GM12878 (cell line): ENCODE data around the gene DNAJA4. TPM values are rescaled to one million over a fixed set of nuclear protein-coding genes. Genes with fewer than 3 reads are reported as not detected.

Experiments used
- ATAC-seq: fragments of 200-7000 bp; cut with Tn5 transposase; 3 replicates; pipeline ENCODE4 v1.9.1; 2020; ENCODE audit warnings: mild to moderate bottlenecking, moderate library complexity
- BruUV-seq: library from RNA; stranded (reverse); fragments of 400-500 nt; replicated peaks from 2 replicates; lab custom pipeline; 2021; lab: Mats Ljungman, UMichigan
- CTCF ChIA-PET: fragments of 300-600 bp; sonication (Branson Sonifier 250); formaldehyde crosslinking; extraction: SDS; loops from one replicate; lab custom pipeline; 2021; ENCODE audit warnings: inconsistent platforms; lab: Yijun Ruan, JAX
- POLR2A ChIA-PET: fragments of 350-600 bp; formaldehyde crosslinking; extraction: SDS; loops from one replicate; lab custom pipeline; 2021; ENCODE audit warnings: inconsistent platforms; lab: Charles Lee
- RAD21 ChIA-PET: fragments of 300-600 bp; sonication (Branson Sonifier 250); formaldehyde crosslinking; loops from one replicate; lab custom pipeline; 2023; ENCODE audit warnings: antibody characterized with exemption; ENCODE audit not compliant: unreplicated experiment; lab: Charles Lee
- SMC1A ChIA-PET: fragments of 300-600 bp; sonication (Branson Sonifier 250); formaldehyde crosslinking; loops from one replicate; lab custom pipeline; 2023; ENCODE audit not compliant: unreplicated experiment, uncharacterized antibody; lab: Charles Lee
- DNase-seq: peaks from one replicate; pipeline ENCODE4 v3.0.0-alpha.2; 2011; ENCODE audit warnings: low read depth, low spot score
- FAIRE-seq: peaks from 3 replicates; lab custom pipeline; 2011; peaks lifted over from hg19 to GRCh38; lab: Jason Lieb, UNC
- H2AFZ ChIP-seq: 2 replicates; pipeline ENCODE4 v1.6.0; 2011; ENCODE audit warnings: low read depth, low read length, control low read depth; ENCODE audit not compliant: control insufficient read depth
- H3K27ac ChIP-seq: 2 replicates; pipeline ENCODE4 v1.5.1; 2011; ENCODE audit warnings: control low read depth; ENCODE audit not compliant: control insufficient read depth, insufficient read depth
- H3K27me3 ChIP-seq, 2 experiments: replicated peaks in 1 of 2; 2 replicates each; pipeline versions ENCODE4 v1.6.0 to v1.6.1; 2011; ENCODE audit warnings: low read length in 1 of 2; ENCODE audit not compliant: control insufficient read depth in 2 of 2, insufficient read depth in 2 of 2
- H3K36me3 ChIP-seq, 2 experiments: 2 replicates each; pipeline ENCODE4 v1.5.1; 2011; ENCODE audit warnings: low read length in 1 of 2; ENCODE audit not compliant: control insufficient read depth in 2 of 2, insufficient read depth in 2 of 2
- H3K4me1 ChIP-seq: 2 replicates; pipeline ENCODE4 v1.6.1; 2011; ENCODE audit warnings: mild to moderate bottlenecking, low read length, moderate library complexity, mixed read lengths; ENCODE audit not compliant: control insufficient read depth, insufficient read depth
- H3K4me2 ChIP-seq: 2 replicates; pipeline ENCODE4 v1.6.0; 2011; ENCODE audit warnings: control low read depth; ENCODE audit not compliant: control insufficient read depth, insufficient read depth
- H3K4me3 ChIP-seq: fragments of 200-600 bp; sonication (generic); 2 replicates; pipeline ENCODE4 v1.5.1; 2016
- H3K79me2 ChIP-seq: 2 replicates; pipeline ENCODE4 v1.6.0; 2011; ENCODE audit warnings: low read length; ENCODE audit not compliant: control insufficient read depth, insufficient read depth
- H3K9ac ChIP-seq: 2 replicates; pipeline ENCODE4 v1.8.0; 2011; ENCODE audit warnings: low read length, control low read depth, mixed read lengths; ENCODE audit not compliant: control insufficient read depth, insufficient read depth
- H3K9me3 ChIP-seq: replicated peaks from 3 replicates; pipeline ENCODE4 v1.5.1; 2011; ENCODE audit warnings: mild to moderate bottlenecking, low read length; ENCODE audit not compliant: control insufficient read depth, insufficient read depth
- H4K20me1 ChIP-seq: 2 replicates; pipeline ENCODE4 v1.6.0; 2011; ENCODE audit not compliant: control insufficient read depth, insufficient read depth
- ESRRA ChIP-seq: IDR thresholded peaks from 2 replicates; pipeline ENCODE4 v1.6.1; 2012; ENCODE audit warnings: mild to moderate bottlenecking, low read length, improper control_type of control experiment
- GABPA ChIP-seq: IDR thresholded peaks from 2 replicates; pipeline ENCODE4 v1.6.1; 2014; ENCODE audit warnings: antibody characterized with exemption, low read depth, mild to moderate bottlenecking, inconsistent platforms
- KAT2A ChIP-seq: conservative IDR thresholded peaks from 2 replicates; pipeline ENCODE4 v1.6.1; 2011; ENCODE audit warnings: low read depth, low read length; ENCODE audit not compliant: control insufficient read depth
- MEF2A ChIP-seq: IDR thresholded peaks from 2 replicates; pipeline ENCODE4 v1.6.1; 2011; ENCODE audit warnings: low read depth, mild to moderate bottlenecking, low read length, moderate library complexity; ENCODE audit not compliant: insufficient read depth
- NFYA ChIP-seq: IDR thresholded peaks from 2 replicates; pipeline ENCODE4 v1.6.1; 2011; ENCODE audit warnings: low read depth, mild to moderate bottlenecking, low read length, improper control_type of control experiment, borderline replicate concordance
- NR2C1 ChIP-seq: fragments of 450-650 bp; IDR thresholded peaks from 2 replicates; pipeline ENCODE4 v1.6.1; 2017; ENCODE audit warnings: antibody characterized with exemption, mild to moderate bottlenecking, moderate library complexity
- SIX5 ChIP-seq: IDR thresholded peaks from 2 replicates; pipeline ENCODE4 v1.6.1; 2011; ENCODE audit warnings: mild to moderate bottlenecking, low read depth, low read length, moderate library complexity; ENCODE audit not compliant: severe bottlenecking
- ZNF24 ChIP-seq: fragments of 450-650 bp; IDR thresholded peaks from 2 replicates; pipeline ENCODE4 v1.6.1; 2017; ENCODE audit warnings: antibody characterized with exemption, mild to moderate bottlenecking
- ZNF384 ChIP-seq: IDR thresholded peaks from 2 replicates; pipeline ENCODE4 v1.6.1; 2012; ENCODE audit warnings: low read depth, mild to moderate bottlenecking, low read length, improper control_type of control experiment, borderline replicate concordance
- WGBS: methylation state at CpG from one replicate; pipeline ENCODE4 v1.1.6; 2016; ENCODE audit warnings: low lambda C conversion rate; ENCODE audit not compliant: insufficient replicate concordance, insufficient coverage; ENCODE audit errors: missing lambda C conversion rate; 5-methylcytosine and 5-hydroxymethylcytosine counted together
- in situ Hi-C: fragments of 300-500 bp; cut with MboI; formaldehyde crosslinking; loops from 9 replicates; pipeline ENCODE4 v1.14.3; 2018; ENCODE audit warnings: mixed read lengths
- intact Hi-C: fragments of 100-400 bp; cut with micrococcal nuclease; formaldehyde crosslinking; loops from one replicate; pipeline ENCODE4 v1.14.2; 2022; ENCODE audit not compliant: unreplicated experiment
- polyA plus RNA-seq, 11 experiments: library from polyadenylated mRNA; depleted of rRNA in 4 of 11; unstranded in 6 of 11; stranded (reverse) in 5 of 11; fragments of >200 nt; fragmentation: Nextera tagmentation in 4 of 11; fragmentation: Illumina TruSeq in 1 of 11; extraction: Ambion mirVana in 4 of 11; extraction: Trizol in 1 of 11; gene quantifications; 1 replicate in 1 of 11; 2 replicates in 10 of 11; pipeline versions ENCODE4 v1.2.1 to v1.2.3, GENCODE V29; 2011 to 2016; ENCODE audit warnings: inconsistent platforms in 2 of 11, missing spikeins in 2 of 11, low read depth in 1 of 11
- total RNA-seq, 4 experiments: library from RNA; depleted of rRNA in 3 of 4; stranded (reverse); fragments of >200 nt in 3 of 4; fragmentation: Illumina TruSeq in 1 of 4; extraction: Trizol in 1 of 4; gene quantifications; 2 replicates each; pipeline versions ENCODE4 v1.2.1 to v1.2.3, GENCODE V29; 2013 to 2021
- TF ChIP-seq, protein P1 (sequence below): IDR thresholded peaks from 2 replicates; pipeline ENCODE4 v1.6.1; 2012; ENCODE audit warnings: low read depth, low read length, improper control_type of control experiment

DNAJA4 gene
- total and polyA plus RNA-seq, 10 of the 15 experiments (the other 5 are each of a cell fraction or from before 2014, with no cell fraction given) = 0.01 to 10.4 (median 4.1) TPM

GRCh38 chr15:78266806-78267205, 2.4 kb downstream of the DNAJA4 start:
- no peak for FAIRE-seq
- Histone ChIP-seq H3K36me3 (no peaks in the 10 kb centered on the region), H3K27me3 (no peaks in the 10 kb centered on the region), H3K9ac (no peak overlapping the region), H2AFZ (no peak overlapping the region), H3K27ac (no peak overlapping the region), H3K79me2 (no peaks in the 10 kb centered on the region), H3K4me2 (no peak overlapping the region), H4K20me1 (no peaks in the 10 kb centered on the region), H3K4me1 (no peaks in the 10 kb centered on the region), H3K9me3 (no peaks in the 10 kb centered on the region), H3K4me3 (no peak overlapping the region)
- RAD21 ChIA-PET = no interaction called here
- DNase-seq = no peak
- SMC1A ChIA-PET = interaction anchor here (1.5 kb wide), 2 partner anchors 16 to 159 kb away, joined by 4 to 5 read pairs; no protein-coding TSS in a partner anchor
- in situ Hi-C loops = no loop called here
- intact Hi-C loops = no loop called here
- POLR2A ChIA-PET = no interaction called here
- no peak for TF ChIP-seq KAT2A
- TF ChIP-seq MEF2A = no peak
- TF ChIP-seq, protein P1, sequence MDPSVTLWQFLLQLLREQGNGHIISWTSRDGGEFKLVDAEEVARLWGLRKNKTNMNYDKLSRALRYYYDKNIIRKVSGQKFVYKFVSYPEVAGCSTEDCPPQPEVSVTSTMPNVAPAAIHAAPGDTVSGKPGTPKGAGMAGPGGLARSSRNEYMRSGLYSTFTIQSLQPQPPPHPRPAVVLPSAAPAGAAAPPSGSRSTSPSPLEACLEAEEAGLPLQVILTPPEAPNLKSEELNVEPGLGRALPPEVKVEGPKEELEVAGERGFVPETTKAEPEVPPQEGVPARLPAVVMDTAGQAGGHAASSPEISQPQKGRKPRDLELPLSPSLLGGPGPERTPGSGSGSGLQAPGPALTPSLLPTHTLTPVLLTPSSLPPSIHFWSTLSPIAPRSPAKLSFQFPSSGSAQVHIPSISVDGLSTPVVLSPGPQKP = no peak
- TF ChIP-seq NR2C1 = no peak
- TF ChIP-seq ZNF24 = peak; percentile 68
- 46% methylated on average over 2 of the region's 2 CpGs for WGBS
- CTCF ChIA-PET = interaction anchor here (0.8 to 1.7 kb wide), 3 partner anchors 15 to 308 kb away, joined by 3 to 7 read pairs (median 3); no protein-coding TSS in a partner anchor
- no peak for ATAC-seq
- no TSS peak for BruUV-seq

- H3K4me2 ChIP-seq = no peak overlapping the region
- H3K27me3 ChIP-seq = no peaks in the 10 kb centered on the region
- in situ Hi-C loops = no loop called here
- no peak overlapping the region for H2AFZ ChIP-seq
- ATAC-seq (no peak), FAIRE-seq (no peak), DNase-seq (no peak)
- H3K9me3 ChIP-seq = no peaks in the 10 kb centered on the region
- no peak overlapping the region for H3K27ac ChIP-seq
- no peak overlapping the region for H3K9ac ChIP-seq
- WGBS = 85% methylated on average over 2 of the region's 2 CpGs
- intact Hi-C loops = no loop called here
- no peaks in the 10 kb centered on the region for H4K20me1 ChIP-seq
- BruUV-seq = no TSS peak
- no peaks in the 10 kb centered on the region for H3K36me3 ChIP-seq
- no peaks in the 10 kb centered on the region for H3K79me2 ChIP-seq
- ChIA-PET SMC1A (interaction anchor here (1.5 kb wide), 1 partner anchor 10 kb away, joined by 5 read pairs; no protein-coding TSS in a partner anchor), CTCF (no interaction called here), POLR2A (no interaction called here), RAD21 (interaction anchor here (0.5 kb wide), 1 partner anchor 230 kb away, joined by 3 read pairs; no protein-coding TSS in a partner anchor)
- no peak overlapping the region for H3K4me3 ChIP-seq
- H3K4me1 ChIP-seq = no peaks in the 10 kb centered on the region
- TF ChIP-seq ESRRA (no peak), ZNF384 (no peak), NFYA (no peak), SIX5 (no peak), GABPA (no peak)
Observed at GRCh38 chr15:78272316-78272715, 8.0 kb downstream of the DNAJA4 start.
